Muscle of leg (tissue), 11 donors: ENCODE data around the gene TMEM184C. TPM values are rescaled to one million over a fixed set of nuclear protein-coding genes. Genes with fewer than 3 reads are reported as not detected.

ENCODE experiments used
- DNase-seq: peaks from one replicate; pipeline ENCODE4 v3.0.0; 2013
- H3K27ac ChIP-seq: one replicate; pipeline ENCODE4 v1.5.1; 2013; ENCODE audit warnings: mild to moderate bottlenecking, low read length, control low read depth
- H3K27me3 ChIP-seq: one replicate; pipeline ENCODE4 v1.6.1; 2013; ENCODE audit warnings: low read length; ENCODE audit not compliant: control insufficient read depth, insufficient read depth
- H3K36me3 ChIP-seq: one replicate; pipeline ENCODE4 v1.6.1; 2013; ENCODE audit warnings: low read length; ENCODE audit not compliant: control insufficient read depth, insufficient read depth
- H3K4me1 ChIP-seq: one replicate; pipeline ENCODE4 v1.6.1; 2013; ENCODE audit warnings: low read length; ENCODE audit not compliant: control insufficient read depth, insufficient read depth
- H3K4me3 ChIP-seq: one replicate; pipeline ENCODE4 v1.5.1; 2013; ENCODE audit warnings: low read length, control low read depth
- H3K9me3 ChIP-seq: replicated peaks from 2 replicates; pipeline ENCODE4 v1.6.1; 2013; ENCODE audit warnings: low read depth, low read length; ENCODE audit not compliant: control insufficient read depth
- WGBS: methylation state at CpG from one replicate; pipeline ENCODE4 v1.1.5; 2013; ENCODE audit warnings: missing lambda C conversion rate; ENCODE audit not compliant: insufficient coverage; 5-methylcytosine and 5-hydroxymethylcytosine counted together
- polyA plus RNA-seq, 8 donors: library from polyadenylated mRNA; unstranded; fragments of 120-200 nt; gene quantifications; one replicate each; pipeline versions ENCODE4 v1.2.1 to v1.2.3, GENCODE V29; 2013; ENCODE audit warnings: inconsistent platforms in 1 of 8, low replicate concordance in 1 of 8; ENCODE audit not compliant: insufficient read length in 8 of 8, insufficient read depth in 1 of 8
- total RNA-seq: library from RNA; stranded (reverse); fragments of 120-200 nt; gene quantifications from one replicate; pipeline ENCODE4 v1.2.4, GENCODE V29; 2013

Gene TMEM184C
- total and polyA plus RNA-seq, 9 donors = 17.6 to 24.6 (median 18.8) TPM

DNA sequence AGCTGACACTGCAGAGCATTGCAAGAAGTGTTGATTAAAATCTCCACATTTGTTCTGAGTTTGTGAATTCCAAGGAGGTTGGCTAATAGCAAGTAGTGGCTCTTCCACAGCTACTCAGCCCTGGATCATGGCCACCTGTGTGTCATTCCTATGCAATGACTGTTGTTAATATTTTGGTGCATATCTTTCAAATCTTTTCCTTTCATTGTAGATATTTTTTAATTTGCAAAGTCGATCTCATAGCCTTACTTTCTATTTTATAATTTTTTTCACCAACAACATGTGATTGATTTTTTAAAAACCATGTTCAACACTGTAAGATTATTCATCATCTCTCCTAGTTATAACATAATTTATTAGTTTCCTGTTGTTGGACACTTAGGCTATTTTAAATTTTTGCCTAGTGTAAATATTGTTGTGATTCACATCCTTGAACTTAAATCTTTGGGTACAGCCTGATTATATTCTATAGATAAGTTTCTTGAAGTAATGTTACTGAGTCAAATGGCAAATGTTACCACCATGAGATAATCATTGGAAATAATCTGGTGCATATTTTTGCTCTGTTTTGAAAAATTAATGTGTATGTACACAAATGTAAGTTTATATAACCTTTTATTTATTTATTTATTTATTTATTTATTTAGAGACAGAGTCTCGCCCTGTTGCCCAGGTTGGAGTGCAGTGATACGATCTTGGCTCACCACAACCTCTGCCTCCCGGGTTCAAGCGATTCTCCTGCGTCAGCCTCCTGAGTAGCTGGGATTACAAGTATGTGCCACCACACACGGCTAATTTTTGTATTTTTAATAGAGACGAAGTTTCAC is 97.6 kb downstream of the TMEM184C start:
- Histone ChIP-seq H3K9me3 (no peaks in the 10 kb centered on the region), H3K4me3 (no peak overlapping the region), H3K27me3 (no peaks in the 10 kb centered on the region), H3K36me3 (no peaks in the 10 kb centered on the region), H3K27ac (no peak overlapping the region), H3K4me1 (no peaks in the 10 kb centered on the region)
- peak; percentile 74 for DNase-seq
- 96% methylated on average over 4 of the region's 8 CpGs for WGBS

DNA sequence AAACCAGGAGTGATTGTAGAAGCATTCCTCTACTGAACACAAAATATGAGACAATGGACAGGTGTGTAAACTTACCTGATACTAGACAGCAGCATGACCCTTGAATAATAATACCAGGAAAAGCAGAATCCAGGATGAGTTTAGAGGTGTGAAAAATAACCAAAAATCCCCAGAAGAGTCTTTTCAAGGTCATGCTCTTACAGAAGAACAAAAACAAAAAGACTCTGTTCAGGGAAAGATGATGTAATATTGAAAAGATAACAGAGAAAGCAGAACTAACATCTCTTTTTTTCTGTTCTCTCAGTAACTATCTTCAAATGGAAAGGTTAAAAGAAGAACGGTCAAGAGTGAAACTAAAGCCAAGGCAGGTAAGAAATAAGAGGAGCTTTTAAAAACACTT is 100.7 kb downstream of the TMEM184C start:
- no CpG with 5 or more reads among the region's 1 CpG for WGBS
- H3K4me3 ChIP-seq = no peak overlapping the region
- H3K27ac ChIP-seq = no peak overlapping the region
- no peaks in the 10 kb centered on the region for H3K9me3 ChIP-seq
- DNase-seq = no peak
- no peaks in the 10 kb centered on the region for H3K27me3 ChIP-seq
- H3K4me1 ChIP-seq = no peaks in the 10 kb centered on the region
- no peaks in the 10 kb centered on the region for H3K36me3 ChIP-seq

Other genes starting within 250 kb of the TMEM184C start
- 24.0 TPM for gene EDNRA, start 136.3 kb upstream of the TMEM184C start, total RNA-seq
- 10 to 100 TPM; 19.5 to 43.1 (median 33.0) TPM for gene EDNRA, start 136.3 kb upstream of the TMEM184C start, polyA plus RNA-seq
- gene PRMT9, start 66.8 kb downstream of the TMEM184C start, total RNA-seq = 14.2 TPM
- gene PRMT9, start 66.8 kb downstream of the TMEM184C start, polyA plus RNA-seq = 10 to 100 TPM in 5 of 8 donors, 1 to 10 TPM in 3; 9.0 to 11.8 (median 10.2) TPM
- 41.6 TPM for gene ARHGAP10, start 114.7 kb downstream of the TMEM184C start, total RNA-seq
- 10 to 100 TPM; 26.9 to 34.2 (median 32.7) TPM for gene ARHGAP10, start 114.7 kb downstream of the TMEM184C start, polyA plus RNA-seq